HCT116 (cell line): Measurements from ENCODE around the gene C17orf114.

Source experiments
- ATAC-seq: fragments of 200-7000 bp; cut with Tn5 transposase; 2 replicates; pipeline ENCODE4 v1.9.1; 2020; ENCODE audit warnings: mild to moderate bottlenecking, moderate library complexity
- BruUV-seq: library from RNA; stranded (reverse); fragments of 400-500 nt; replicated peaks from 2 replicates; lab custom pipeline; 2021; lab: Mats Ljungman, UMichigan
- CTCF ChIA-PET: fragments of 300-600 bp; sonication (Branson Sonifier 250); formaldehyde crosslinking; loops from one replicate; lab custom pipeline; 2021; ENCODE audit warnings: antibody characterized with exemption; lab: Charles Lee
- POLR2A ChIA-PET: fragments of 300-600, 350-600 bp; sonication (Branson Sonifier 250); formaldehyde crosslinking; loops from one replicate; lab custom pipeline; 2021; ENCODE audit warnings: antibody characterized with exemption; lab: Charles Lee
- RAD21 ChIA-PET, 2 experiments: fragments of 300-600 bp; sonication (Branson Sonifier 250); formaldehyde crosslinking; loops; one replicate each; lab custom pipeline; 2023; ENCODE audit warnings: low total read pairs in 2 of 2; ENCODE audit not compliant: uncharacterized antibody in 2 of 2, unreplicated experiment in 2 of 2, low non-redundant PET in 1 of 2; lab: Charles Lee
- DNase-seq: peaks from one replicate; pipeline ENCODE4 v3.0.0-alpha.2; 2010; ENCODE audit warnings: low read depth, low spot score
- H2AFZ ChIP-seq: fragments of 200-600 bp; shearing (Covaris generic), sonication (generic); 2 replicates; pipeline ENCODE4 v1.6.1; 2017; ENCODE audit warnings: low read depth, mixed run types, mixed read lengths, antibody characterized with exemption, low read length; ENCODE audit not compliant: poor library complexity, severe bottlenecking
- H3K27ac ChIP-seq: 2 replicates; pipeline ENCODE4 v1.5.1; 2012; ENCODE audit warnings: low read depth, low read length
- H3K27me3 ChIP-seq: fragments of 200-600 bp; sonication (generic); 2 replicates; pipeline ENCODE4 v1.6.1; 2016; ENCODE audit warnings: mixed run types, low read length, mixed read lengths; ENCODE audit not compliant: insufficient read depth
- H3K36me3 ChIP-seq, 2 experiments: fragments of 200-500 bp in 1 of 2; fragments of 200-600 bp in 1 of 2; sonication (Bioruptor generic) in 1 of 2; sonication (generic) in 1 of 2; 2 replicates each; pipeline versions ENCODE4 v1.5.1 to v1.6.1; 2014 to 2016; ENCODE audit warnings: low read length in 2 of 2, inconsistent platforms in 1 of 2, mixed read lengths in 1 of 2, mixed run types in 1 of 2; ENCODE audit not compliant: insufficient read depth in 2 of 2, control insufficient read depth in 1 of 2
- H3K4me1 ChIP-seq, 2 experiments: fragments of 200-600 bp in 1 of 2; sonication (generic) in 1 of 2; 2 replicates each; pipeline versions ENCODE4 v1.5.1 to v1.6.1; 2012 to 2017; ENCODE audit warnings: low read length in 2 of 2, inconsistent platforms in 1 of 2, mild to moderate bottlenecking in 1 of 2, mixed read lengths in 1 of 2, mixed run types in 1 of 2, moderate library complexity in 1 of 2; ENCODE audit not compliant: insufficient read depth in 2 of 2, control insufficient read depth in 1 of 2
- H3K4me2 ChIP-seq: fragments of 200-600 bp; sonication (generic); 2 replicates; pipeline ENCODE4 v1.6.1; 2017; ENCODE audit warnings: mixed run types, low read length, mixed read lengths
- H3K4me3 ChIP-seq, 2 experiments: fragments of 200-600 bp in 1 of 2; sonication (generic) in 1 of 2; replicated peaks in 1 of 2; 2 replicates each; pipeline ENCODE4 v1.5.1; 2011 to 2016; ENCODE audit warnings: low read length in 2 of 2, control low read depth in 1 of 2, low read depth in 1 of 2, mild to moderate bottlenecking in 1 of 2, mixed read lengths in 1 of 2, mixed run types in 1 of 2
- H3K79me2 ChIP-seq: fragments of 200-600 bp; sonication (generic); 2 replicates; pipeline ENCODE4 v1.6.1; 2017; ENCODE audit warnings: mild to moderate bottlenecking, mixed run types, low read length, moderate library complexity, mixed read lengths; ENCODE audit not compliant: insufficient read depth
- H3K9ac ChIP-seq: fragments of 200-600 bp; sonication (generic); 2 replicates; pipeline ENCODE4 v1.6.1; 2016; ENCODE audit warnings: low read length, mixed read lengths
- H3K9me2 ChIP-seq: fragments of 200-600 bp; sonication (generic), shearing (Covaris generic); 2 replicates; pipeline ENCODE4 v1.6.1; 2017; ENCODE audit warnings: mixed run types, mild to moderate bottlenecking, moderate library complexity; ENCODE audit not compliant: insufficient read depth
- H3K9me3 ChIP-seq, 2 experiments: fragments of 200-500 bp in 1 of 2; fragments of 200-600 bp in 1 of 2; sonication (Bioruptor generic) in 1 of 2; sonication (generic) in 1 of 2; 2 replicates each; pipeline ENCODE4 v1.6.1; 2014 to 2017; ENCODE audit warnings: low read length in 2 of 2, mixed read lengths in 2 of 2, inconsistent platforms in 1 of 2, low read depth in 1 of 2, mild to moderate bottlenecking in 1 of 2, mixed run types in 1 of 2, moderate library complexity in 1 of 2; ENCODE audit not compliant: control insufficient read depth in 1 of 2, insufficient read depth in 1 of 2
- H4K20me1 ChIP-seq: fragments of 200-600 bp; sonication (generic), shearing (Covaris generic); 2 replicates; pipeline ENCODE4 v1.6.1; 2017; ENCODE audit warnings: mixed run types, mild to moderate bottlenecking, moderate library complexity; ENCODE audit not compliant: insufficient read depth
- CEBPB ChIP-seq: IDR thresholded peaks from 2 replicates; pipeline ENCODE4 v1.6.1; 2012; ENCODE audit warnings: low read depth
- CTCF ChIP-seq, 3 experiments: fragments of 200-600 bp in 1 of 3; sonication (generic) in 1 of 3; IDR thresholded peaks in 2 of 3; conservative IDR thresholded peaks in 1 of 3; 2 replicates each; pipeline ENCODE4 v1.5.1; 2012 to 2017; ENCODE audit warnings: low read depth in 2 of 3, low read length in 2 of 3, antibody characterized with exemption in 1 of 3, borderline replicate concordance in 1 of 3, control low read depth in 1 of 3, mild to moderate bottlenecking in 1 of 3, mixed read lengths in 1 of 3, mixed run types in 1 of 3, moderate library complexity in 1 of 3; ENCODE audit not compliant: insufficient read depth in 1 of 3
- EGR1 ChIP-seq: IDR thresholded peaks from 2 replicates; pipeline ENCODE4 v1.6.1; 2012; ENCODE audit warnings: low read depth
- JUND ChIP-seq: IDR thresholded peaks from 2 replicates; pipeline ENCODE4 v1.6.1; 2012
- MAX ChIP-seq: IDR thresholded peaks from 2 replicates; pipeline ENCODE4 v1.6.1; 2012
- POLR2AphosphoS5 ChIP-seq: IDR thresholded peaks from 2 replicates; pipeline ENCODE4 v1.6.1; 2011; ENCODE audit warnings: mild to moderate bottlenecking, low read depth, low read length, moderate library complexity
- TCF7L2 ChIP-seq: IDR thresholded peaks from 2 replicates; pipeline ENCODE4 v1.7.0; 2011; ENCODE audit warnings: borderline replicate concordance, inconsistent platforms; ENCODE audit not compliant: insufficient read depth, insufficient read length; ENCODE audit errors: extremely low read depth
- YY1 ChIP-seq: IDR thresholded peaks from 2 replicates; pipeline ENCODE4 v1.6.1; 2011; ENCODE audit warnings: low read length, low read depth, moderate library complexity, mild to moderate bottlenecking; ENCODE audit not compliant: insufficient replicate concordance; ENCODE audit errors: extremely low read depth
- ZBTB33 ChIP-seq: IDR thresholded peaks from 2 replicates; pipeline ENCODE4 v1.6.1; 2011; ENCODE audit warnings: mild to moderate bottlenecking, low read length, moderate library complexity; ENCODE audit not compliant: insufficient replicate concordance; ENCODE audit errors: extremely low read depth
- intact Hi-C: fragments of 100-400 bp; cut with micrococcal nuclease; formaldehyde crosslinking; loops from 2 replicates; pipeline ENCODE4 v1.10.0; 2022

Gene C17orf114

GRCh38 chr17:4782652-4783051, 19.5 kb downstream of the C17orf114 start:
- no peaks in the 10 kb centered on the region for H3K9me3 ChIP-seq
- no peak overlapping the region for H3K4me3 ChIP-seq
- H3K9me2 ChIP-seq: no peaks in the 10 kb centered on the region
- H3K27ac ChIP-seq: no peak overlapping the region
- no peaks in the 10 kb centered on the region for H4K20me1 ChIP-seq
- no peak for ATAC-seq
- TF ChIP-seq CTCF (IDR thresholded peaks at IDR 0.05 in 2 of 3, conservative IDR thresholded peaks at IDR 0.05 in 1 of 3; ENCODE audit: borderline replicate concordance in 1 of 3, insufficient read depth in 1 of 3, low read depth in 2 of 3, low read length in 2 of 3): no peak
- no peak for TF ChIP-seq EGR1
- TF ChIP-seq MAX: no peak
- no peak for TF ChIP-seq ZBTB33
- TF ChIP-seq TCF7L2: no peak
- TF ChIP-seq YY1: no peak
- no peak for TF ChIP-seq POLR2AphosphoS5
- no peak for TF ChIP-seq CEBPB
- TF ChIP-seq JUND: no peak
- no peaks in the 10 kb centered on the region for H3K36me3 ChIP-seq
- BruUV-seq: no TSS peak
- H3K9ac ChIP-seq: no peak overlapping the region
- H3K27me3 ChIP-seq: no peaks in the 10 kb centered on the region
- H3K79me2 ChIP-seq: no peaks in the 10 kb centered on the region
- CTCF ChIA-PET: no interaction called here
- intact Hi-C loops: no loop called here
- POLR2A ChIA-PET: no interaction called here
- no peak overlapping the region for H2AFZ ChIP-seq
- H3K4me1 ChIP-seq: peaks cover 4% of the 10 kb centered on the region in 2 experiments; a peak in 3 of 4 replicates
- no peak overlapping the region for H3K4me2 ChIP-seq
- DNase-seq: no peak
- RAD21 ChIA-PET: no interaction called here
